ENCODE measurements around the gene MYH7. TPM values are rescaled to one million over a fixed set of nuclear protein-coding genes. Genes with fewer than 3 reads are reported as not detected.

Gene MYH7
- total RNA-seq, 2 experiments from 2014 or later: not detected

DNA sequence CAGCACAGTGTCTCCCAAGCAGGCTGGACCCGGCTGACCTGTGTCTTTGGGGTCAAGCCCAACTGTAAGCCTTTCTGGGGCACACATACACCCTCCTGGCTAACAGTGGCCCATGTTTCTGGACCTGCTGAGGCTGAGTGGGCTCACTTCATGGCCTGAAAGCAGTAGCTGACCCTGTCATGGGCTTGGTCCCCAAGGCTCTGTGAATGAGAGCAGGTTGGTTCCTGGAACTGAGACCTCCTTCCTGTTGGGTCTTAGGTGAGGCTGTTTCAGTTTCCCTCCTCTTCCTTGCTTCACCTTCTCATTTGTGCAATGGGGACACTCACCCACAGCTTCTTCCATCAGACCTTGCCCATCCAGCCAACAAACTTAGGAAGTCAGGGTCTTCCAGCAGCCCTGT, 63.6 kb downstream of the MYH7 start:
- TF ChIP-seq, protein P1, sequence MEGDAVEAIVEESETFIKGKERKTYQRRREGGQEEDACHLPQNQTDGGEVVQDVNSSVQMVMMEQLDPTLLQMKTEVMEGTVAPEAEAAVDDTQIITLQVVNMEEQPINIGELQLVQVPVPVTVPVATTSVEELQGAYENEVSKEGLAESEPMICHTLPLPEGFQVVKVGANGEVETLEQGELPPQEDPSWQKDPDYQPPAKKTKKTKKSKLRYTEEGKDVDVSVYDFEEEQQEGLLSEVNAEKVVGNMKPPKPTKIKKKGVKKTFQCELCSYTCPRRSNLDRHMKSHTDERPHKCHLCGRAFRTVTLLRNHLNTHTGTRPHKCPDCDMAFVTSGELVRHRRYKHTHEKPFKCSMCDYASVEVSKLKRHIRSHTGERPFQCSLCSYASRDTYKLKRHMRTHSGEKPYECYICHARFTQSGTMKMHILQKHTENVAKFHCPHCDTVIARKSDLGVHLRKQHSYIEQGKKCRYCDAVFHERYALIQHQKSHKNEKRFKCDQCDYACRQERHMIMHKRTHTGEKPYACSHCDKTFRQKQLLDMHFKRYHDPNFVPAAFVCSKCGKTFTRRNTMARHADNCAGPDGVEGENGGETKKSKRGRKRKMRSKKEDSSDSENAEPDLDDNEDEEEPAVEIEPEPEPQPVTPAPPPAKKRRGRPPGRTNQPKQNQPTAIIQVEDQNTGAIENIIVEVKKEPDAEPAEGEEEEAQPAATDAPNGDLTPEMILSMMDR (IDR thresholded peaks at IDR 0.05): no peak
- Mint-ChIP-seq H3K4me1 (ENCODE audit: low read depth) (no peaks in the 10 kb centered on the region), H3K27me3 (peaks cover 7% of the 10 kb centered on the region), H3K4me3 (no peak overlapping the region), H3K9me3 (no peaks in the 10 kb centered on the region), H3K36me3 (ENCODE audit: low read depth) (no peaks in the 10 kb centered on the region), H3K27ac (no peak overlapping the region)
- ATAC-seq (no peak), DNase-seq (no peak)
- POLR2A ChIA-PET: no interaction called here
- intact Hi-C loops (cut with micrococcal nuclease): no loop called here
- CTCF ChIA-PET: interaction anchor here (1.1 kb wide), 1 partner anchor 45 kb away, joined by 4 read pairs; no protein-coding TSS in a partner anchor

- no peak for ATAC-seq
- TF ChIP-seq, protein P1 (IDR thresholded peaks at IDR 0.05): no peak
These were observed 65.2 kb downstream of the MYH7 start for GRCh38 chr14:23370221-23370620.

DNA sequence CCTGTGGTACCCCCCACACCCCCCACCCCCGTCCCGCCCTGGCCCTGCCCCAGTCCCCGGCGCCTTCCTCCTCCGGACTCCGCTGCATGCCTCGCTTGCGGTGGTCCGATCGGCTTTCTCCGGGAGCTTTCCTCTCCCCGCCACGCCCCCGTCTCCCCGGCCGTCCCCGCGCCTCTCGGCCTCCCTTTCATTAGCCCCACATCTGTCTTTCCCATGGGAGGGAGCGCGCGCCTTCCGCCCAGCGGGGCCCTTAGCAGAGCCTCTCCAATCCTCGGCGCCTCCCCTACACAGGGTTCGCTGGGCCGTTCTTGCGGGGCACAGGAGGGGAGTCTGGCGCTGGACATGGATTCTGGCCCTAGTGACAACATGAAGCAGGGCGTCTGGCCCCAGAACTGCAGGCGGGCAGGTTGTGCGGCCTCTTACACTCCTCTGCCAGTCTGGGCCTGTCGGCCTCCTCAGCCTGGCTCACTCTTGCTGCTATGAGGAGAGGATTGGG, 69.0 kb downstream of the MYH7 start:
- H3K4me1 Mint-ChIP-seq (ENCODE audit: low read depth): no peaks in the 10 kb centered on the region
- no peak for DNase-seq
- no peak overlapping the region for H3K4me3 Mint-ChIP-seq
- H3K27me3 Mint-ChIP-seq: peaks cover 25% of the 10 kb centered on the region
- CTCF ChIA-PET: no interaction called here
- POLR2A ChIA-PET: no interaction called here
- intact Hi-C loops (cut with micrococcal nuclease): no loop called here
- no peak for ATAC-seq
- TF ChIP-seq, protein P1 (IDR thresholded peaks at IDR 0.05): no peak
- H3K9me3 Mint-ChIP-seq: no peaks in the 10 kb centered on the region
- H3K36me3 Mint-ChIP-seq (ENCODE audit: low read depth): no peaks in the 10 kb centered on the region
- H3K27ac Mint-ChIP-seq: no peak overlapping the region

More at GRCh38 chr14:23370221-23370620, 65.2 kb downstream of the MYH7 start:
- POLR2A ChIA-PET: no interaction called here
- Mint-ChIP-seq H3K9me3 (no peaks in the 10 kb centered on the region), H3K27ac (no peak overlapping the region), H3K4me3 (no peak overlapping the region), H3K27me3 (peaks cover 11% of the 10 kb centered on the region), H3K4me1 (ENCODE audit: low read depth) (no peaks in the 10 kb centered on the region), H3K36me3 (ENCODE audit: low read depth) (no peaks in the 10 kb centered on the region)
- no peak for DNase-seq
- intact Hi-C loops (cut with micrococcal nuclease): no loop called here
- CTCF ChIA-PET: interaction anchor here (1.2 to 3.9 kb wide), 5 partner anchors 9 to 43 kb away, joined by 3 to 27 read pairs (median 4); no protein-coding TSS in a partner anchor

- H3K27ac Mint-ChIP-seq: no peak overlapping the region
- ATAC-seq (no peak), DNase-seq (no peak)
- H3K27me3 Mint-ChIP-seq: peaks cover 25% of the 10 kb centered on the region
- CTCF ChIA-PET: no interaction called here
- H3K36me3 Mint-ChIP-seq (ENCODE audit: low read depth): no peaks in the 10 kb centered on the region
- TF ChIP-seq, protein P1 (IDR thresholded peaks at IDR 0.05): no peak
- H3K4me1 Mint-ChIP-seq (ENCODE audit: low read depth): no peaks in the 10 kb centered on the region
- H3K4me3 Mint-ChIP-seq: no peak overlapping the region
- intact Hi-C loops (cut with micrococcal nuclease): no loop called here
- no peaks in the 10 kb centered on the region for H3K9me3 Mint-ChIP-seq
- POLR2A ChIA-PET: no interaction called here
These were observed 69.6 kb downstream of the MYH7 start for GRCh38 chr14:23365732-23366425.

- H3K9me3 Mint-ChIP-seq: no peaks in the 10 kb centered on the region
- no peak within 1 kb of the TSS for H3K4me3 Mint-ChIP-seq
- POLR2A ChIA-PET: no interaction called here
- CTCF ChIA-PET: no interaction called here
- ATAC-seq (no peak), DNase-seq (no peak)
- intact Hi-C loops (cut with micrococcal nuclease): no loop called here
- H3K4me1 Mint-ChIP-seq (ENCODE audit: low read depth): no peaks in the 10 kb centered on the region
- H3K27me3 Mint-ChIP-seq: peaks cover 25% of the 10 kb centered on the region
- no peak within 1 kb of the TSS for H3K27ac Mint-ChIP-seq
- H3K36me3 Mint-ChIP-seq (ENCODE audit: low read depth): no peaks in the 10 kb centered on the region
- TF ChIP-seq, protein P1 (IDR thresholded peaks at IDR 0.05): no peak
These were observed 70.3 kb downstream of the MYH7 start, which contains the start of gene EFS for GRCh38 chr14:23365036-23365731. Gene EFS (minus strand): TSS chr14:23365172. CDS start chr14:23365025, 147 bp downstream.
